NCI-H524 (cell line): ENCODE results near the gene FCN3.
"Not testable (repeated sequence)": the region's sequence is repeated elsewhere in the genome, so short reads cannot be mapped to it uniquely, and the experiment has no call there.

Experiments
- DNase-seq, 2 experiments: peaks; one replicate each; lab custom pipeline; 2025; lab: John Stamatoyannopoulos, UW

Gene FCN3

GRCh38 chr1:27374362-27375086 is at the start of gene FCN3:
Gene FCN3 (minus strand): TSS chr1:27374824. CDS start chr1:27374818, 6 bp downstream.
- DNase-seq, result no peak

GRCh38 chr1:27423709-27424108 is 49.1 kb upstream of the FCN3 start:
- no peak for DNase-seq

- DNase-seq, result no peak
Observed at GRCh38 chr1:27418326-27419185, 43.9 kb upstream of the FCN3 start.

- DNase-seq, result no peak
Observed at GRCh38 chr1:27417713-27418112, 43.1 kb upstream of the FCN3 start.

- DNase-seq, result peak; percentile 24 to 64
Observed at GRCh38 chr1:27416387-27417111, 41.9 kb upstream of the FCN3 start.

- no peak for DNase-seq
Observed at GRCh38 chr1:27414091-27414490, 39.5 kb upstream of the FCN3 start.

- DNase-seq, result no peak
Observed at GRCh38 chr1:27413004-27413403, 38.4 kb upstream of the FCN3 start.

GRCh38 chr1:27412502-27412901 is 37.9 kb upstream of the FCN3 start:
- no peak for DNase-seq

GRCh38 chr1:27410709-27411108 is 36.1 kb upstream of the FCN3 start:
- no peak for DNase-seq

- DNase-seq, result no peak
Observed at GRCh38 chr1:27409669-27410068, 35.0 kb upstream of the FCN3 start.

- no peak for DNase-seq
Observed at GRCh38 chr1:27408151-27408550, 33.5 kb upstream of the FCN3 start.

- DNase-seq, result not testable (repeated sequence)
Observed at GRCh38 chr1:27406791-27407190, 32.2 kb upstream of the FCN3 start.

GRCh38 chr1:27406362-27406680 is 31.7 kb upstream of the FCN3 start:
- no peak for DNase-seq

GRCh38 chr1:27405598-27406361 is 31.2 kb upstream of the FCN3 start:
- not testable (repeated sequence) for DNase-seq

- no peak for DNase-seq
Observed at GRCh38 chr1:27405074-27405473, 30.4 kb upstream of the FCN3 start.

- DNase-seq, result no peak
Observed at GRCh38 chr1:27403931-27404330, 29.3 kb upstream of the FCN3 start.

GRCh38 chr1:27403065-27403726 is 28.6 kb upstream of the FCN3 start:
- DNase-seq, result peak in 1 of 2 experiments; percentile 24

GRCh38 chr1:27402349-27402754 is 27.7 kb upstream of the FCN3 start:
- no peak for DNase-seq

GRCh38 chr1:27400963-27401341 is 26.3 kb upstream of the FCN3 start:
- no peak for DNase-seq

- no peak for DNase-seq
Observed at GRCh38 chr1:27400082-27400962, 25.7 kb upstream of the FCN3 start.
